SKM-1 (cell line): ENCODE data around the gene TRABD2B.

ENCODE experiments used
- DNase-seq: peaks from one replicate; lab custom pipeline; 2025; ENCODE audit not compliant: unreplicated experiment; lab: John Stamatoyannopoulos, UW

Gene TRABD2B

DNA sequence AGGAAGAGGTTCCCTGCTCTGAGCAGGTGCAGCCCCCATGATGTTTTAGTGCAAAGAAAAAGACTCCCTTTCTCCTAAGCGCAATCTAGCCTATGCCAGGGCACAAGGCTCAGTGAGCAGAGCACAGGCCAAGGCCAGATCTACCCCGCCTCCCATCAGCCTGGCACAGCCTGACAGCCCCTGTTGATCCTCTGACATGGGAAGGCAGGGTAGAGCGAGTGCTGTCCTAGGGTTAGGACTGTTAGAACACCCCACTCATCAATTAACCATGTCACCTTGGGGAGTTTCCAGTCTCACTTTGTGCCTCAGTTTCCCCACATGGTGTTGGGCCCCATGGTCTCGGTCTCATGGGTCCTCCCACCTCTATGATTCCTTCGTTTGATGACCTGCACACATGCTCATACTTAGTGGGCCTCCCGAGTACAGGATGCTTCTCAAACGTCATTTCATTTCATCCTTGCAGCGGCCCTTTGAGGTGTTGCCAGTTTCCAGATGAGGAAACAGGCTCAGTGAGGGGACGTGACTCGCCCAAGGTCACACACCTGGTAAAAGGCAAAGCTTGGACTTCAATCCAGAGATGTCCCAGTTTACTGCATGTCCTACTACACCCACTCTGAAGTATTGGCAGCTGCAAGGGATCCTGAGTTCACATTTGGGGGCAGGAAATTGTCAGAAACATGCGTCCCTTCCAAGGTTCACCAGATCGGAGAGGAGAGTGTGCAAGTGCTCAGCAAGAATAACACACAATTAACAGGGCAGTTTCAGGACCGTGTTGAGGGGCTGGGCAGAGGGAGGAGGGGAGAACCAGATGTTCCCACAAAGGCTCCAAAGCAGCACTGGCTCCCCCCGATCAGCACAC is 213.3 kb downstream of the TRABD2B start:
- no peak for DNase-seq

DNA sequence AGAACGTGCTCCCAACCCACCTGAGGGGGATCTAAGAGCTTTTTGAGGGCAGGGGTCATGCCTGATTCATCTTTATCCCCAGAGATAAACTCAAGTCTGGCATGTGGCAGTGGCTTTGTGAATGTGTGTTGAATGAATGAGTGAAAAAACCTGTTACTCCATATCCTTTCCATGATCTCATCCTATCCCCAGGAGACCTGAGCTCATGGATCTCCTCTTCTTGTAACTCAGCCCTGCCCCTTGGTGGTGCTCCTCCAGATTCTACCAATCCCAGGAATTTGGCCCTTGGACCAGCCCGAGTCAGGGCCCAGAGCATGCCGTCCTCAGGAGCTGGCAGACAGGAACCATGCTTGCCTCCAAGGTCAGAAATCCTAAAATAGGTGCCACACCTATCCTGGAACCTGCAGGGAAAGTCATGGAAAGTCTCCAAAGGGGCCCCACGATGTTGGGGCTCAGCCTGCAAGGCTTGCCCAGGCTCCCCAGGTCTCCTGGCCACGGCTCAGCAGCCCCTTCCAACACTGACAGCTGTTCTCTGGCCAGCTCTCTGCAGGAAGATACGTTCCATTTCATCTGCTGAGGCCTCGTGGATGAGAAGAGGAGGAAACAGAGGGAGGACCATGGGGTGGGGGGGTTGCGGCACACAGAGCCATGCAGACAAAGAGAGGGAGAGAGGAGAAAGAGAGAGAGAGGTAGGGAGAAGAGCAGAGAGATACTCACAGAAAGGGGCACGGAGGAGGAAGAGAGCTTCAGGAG is 214.6 kb downstream of the TRABD2B start:
- no peak for DNase-seq

DNA sequence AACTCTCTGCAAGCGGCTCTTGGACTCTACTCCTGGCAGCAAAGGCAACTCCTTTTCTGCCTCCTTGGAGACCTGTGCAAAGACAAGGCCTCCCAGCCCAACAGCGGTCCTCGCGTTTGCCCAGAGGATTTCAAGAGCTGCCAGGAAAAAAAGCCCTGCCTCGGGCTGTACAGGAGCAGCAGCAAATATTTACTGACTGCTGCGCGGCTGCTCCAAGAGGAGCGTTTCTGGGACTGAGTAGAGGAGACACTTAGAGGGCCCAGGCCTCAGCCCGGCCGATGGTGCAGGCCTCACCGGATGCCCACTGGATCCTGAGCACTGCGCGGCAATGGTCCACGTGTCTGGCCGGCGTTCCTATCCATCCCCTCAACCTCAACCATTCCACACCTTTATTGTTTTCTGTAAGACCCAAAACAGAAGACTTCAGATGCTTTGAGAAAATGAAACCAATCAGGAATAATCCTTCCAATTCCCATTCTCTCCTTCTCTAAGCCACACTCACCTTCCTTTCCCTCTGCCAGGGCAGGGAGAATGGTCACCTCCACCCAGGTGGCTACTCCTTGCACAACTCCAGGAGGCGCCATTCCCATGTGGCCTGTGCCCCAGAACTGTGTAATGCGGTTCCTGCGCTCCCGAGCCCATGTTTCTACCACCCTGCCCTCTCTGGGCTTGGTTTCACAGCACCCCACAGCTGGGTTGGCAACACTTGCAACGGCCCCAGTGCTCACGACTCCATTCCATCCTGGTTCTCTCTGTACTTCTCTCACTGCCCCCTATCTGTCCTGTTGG is 215.8 kb downstream of the TRABD2B start:
- no peak for DNase-seq

DNA sequence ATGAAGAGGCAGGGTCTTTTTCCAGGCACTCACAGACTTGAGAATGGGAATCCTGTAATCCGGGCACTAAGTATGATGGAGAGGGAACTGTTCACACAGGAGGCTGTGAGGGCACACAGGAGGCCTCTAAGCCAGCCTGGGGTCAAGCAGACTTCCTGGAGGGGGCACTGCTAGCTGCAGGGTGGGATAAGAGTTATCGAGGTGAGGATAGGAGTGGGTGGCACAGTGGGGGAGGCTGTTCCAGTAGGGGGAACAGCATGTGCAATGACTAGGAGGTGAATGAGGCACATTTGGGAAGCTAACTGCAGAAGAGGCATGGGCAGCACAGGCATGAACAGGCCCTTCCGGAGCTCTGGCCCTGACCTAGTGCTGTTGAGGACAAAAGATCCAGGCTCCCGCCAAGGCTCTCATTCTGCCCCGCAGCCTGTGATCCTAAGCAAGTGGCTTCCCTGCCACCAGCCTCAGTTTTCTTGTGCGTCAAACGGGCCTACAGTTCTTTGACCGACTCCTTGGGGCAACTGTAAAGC is 216.7 kb downstream of the TRABD2B start:
- DNase-seq, result no peak

DNA sequence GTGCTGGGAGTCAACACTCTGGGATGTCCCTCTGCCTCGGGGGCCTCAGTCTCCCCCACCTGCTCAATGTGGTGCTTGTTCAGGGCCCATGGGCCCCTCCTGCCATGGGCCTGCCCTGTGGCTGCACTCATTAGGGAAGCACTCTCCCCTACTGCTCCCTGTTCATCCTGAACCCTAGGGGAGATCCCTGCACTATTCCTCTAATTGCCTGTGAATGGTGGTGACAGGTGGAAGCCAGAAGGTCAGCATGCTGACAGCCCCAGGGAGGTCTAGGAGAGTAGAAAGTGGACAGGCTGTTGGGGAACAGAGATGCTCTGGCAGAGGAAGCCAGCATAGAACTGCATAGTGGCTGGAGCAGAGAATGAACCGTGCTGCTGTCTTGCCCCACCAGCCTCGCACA is 217.6 kb downstream of the TRABD2B start:
- no peak for DNase-seq

DNA sequence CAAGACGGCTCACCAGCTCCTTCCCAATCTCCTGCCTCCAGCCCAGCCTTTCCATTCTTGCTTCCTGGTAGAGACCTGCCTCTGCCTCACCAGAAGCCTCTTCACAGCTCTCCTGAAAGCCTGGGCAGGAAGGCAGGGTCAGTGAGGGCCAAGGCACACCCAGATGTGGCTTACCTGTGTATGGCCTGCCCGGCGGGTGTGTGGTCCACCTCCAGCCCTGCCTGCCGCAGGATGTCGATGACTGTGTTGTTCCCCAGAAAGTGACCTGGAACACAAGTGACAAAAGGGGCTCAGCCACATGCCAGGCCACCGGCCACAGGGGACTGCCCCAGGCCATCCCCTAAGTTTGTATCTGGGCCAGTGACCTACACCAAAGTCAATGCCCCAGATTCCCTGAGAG is 218.9 kb downstream of the TRABD2B start:
- DNase-seq, result no peak

DNA sequence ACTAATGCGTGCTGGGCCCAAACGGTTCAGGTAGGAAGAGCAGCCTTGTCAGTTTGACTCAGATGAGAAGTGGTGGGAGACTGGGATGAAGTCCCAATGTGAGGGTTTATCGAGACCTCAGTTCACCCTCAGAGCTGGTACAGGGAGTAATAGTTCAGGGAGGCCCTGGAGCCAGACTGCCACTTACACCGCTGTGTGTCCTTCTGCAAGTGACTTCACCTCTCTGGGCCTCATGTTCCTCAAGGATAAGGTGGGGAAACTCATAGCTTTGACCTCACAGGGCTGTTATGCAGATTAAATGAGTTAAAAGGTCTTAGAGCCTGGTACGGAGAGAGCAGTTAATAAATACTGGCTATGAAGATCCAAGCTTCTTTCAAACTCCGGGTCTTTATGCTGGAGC is 219.9 kb downstream of the TRABD2B start:
- no peak for DNase-seq

DNA sequence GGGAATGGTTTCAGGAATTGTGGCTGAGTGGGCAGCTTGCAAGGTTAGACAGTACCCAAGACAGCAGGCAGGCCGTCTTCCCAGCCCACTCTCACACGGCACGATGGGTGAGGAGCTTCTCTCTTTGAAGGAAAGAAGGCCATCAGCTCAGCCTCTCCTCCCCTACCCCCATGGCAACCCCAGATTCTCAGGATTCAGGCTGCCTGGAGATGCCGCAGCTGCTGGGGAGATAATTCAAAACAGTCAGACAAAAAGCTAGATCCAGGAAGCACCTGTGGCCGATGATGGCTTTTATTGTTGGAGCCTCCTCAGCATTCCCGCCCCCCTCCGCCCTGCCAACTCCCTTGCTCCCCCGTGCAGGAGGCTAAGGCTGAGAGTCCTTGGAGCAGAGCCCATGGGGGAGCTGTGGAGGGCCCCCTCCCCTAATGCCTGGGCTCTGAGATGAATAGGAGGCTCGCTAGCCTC is 220.5 kb downstream of the TRABD2B start:
- DNase-seq, result no peak

DNA sequence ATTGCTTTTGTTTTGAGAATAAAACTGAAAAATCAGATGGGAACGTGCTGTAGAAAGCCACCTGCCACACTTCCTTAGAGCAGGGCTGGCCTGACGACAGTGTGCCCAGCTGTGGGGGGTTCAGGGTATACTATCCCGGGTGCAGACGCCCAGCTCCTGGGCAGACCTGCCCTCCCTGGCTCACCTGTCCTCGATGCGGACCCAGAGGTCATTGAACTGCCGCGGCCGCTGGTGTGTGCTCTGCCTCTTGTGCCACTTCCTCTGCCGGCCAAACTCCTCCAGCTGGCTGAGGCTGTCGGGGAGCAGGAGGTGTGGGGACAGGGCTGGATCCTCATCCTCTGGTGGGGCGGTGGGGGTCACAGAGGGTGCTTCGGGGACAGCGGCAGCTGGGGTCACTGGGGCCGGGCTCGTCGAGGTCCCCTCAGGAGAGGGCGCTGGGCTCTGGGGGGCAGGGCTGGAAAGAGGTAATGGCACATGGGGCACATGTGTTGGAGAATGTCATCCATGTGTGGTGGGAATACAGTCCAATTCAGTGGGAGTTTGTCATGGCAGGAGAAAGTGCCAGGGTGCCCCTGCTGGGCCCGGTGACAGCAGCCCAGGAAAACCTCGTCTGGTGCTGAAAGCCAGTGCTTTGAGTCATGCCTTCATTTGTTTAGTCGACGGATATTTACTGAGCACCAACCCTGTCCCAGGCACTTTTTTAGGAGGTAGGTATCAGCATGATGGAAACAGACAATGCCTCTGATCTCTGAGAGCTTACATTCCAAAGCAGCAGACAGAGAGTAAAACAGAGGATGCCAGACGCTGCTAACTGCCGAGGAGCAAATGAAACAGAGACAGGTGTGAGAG is 222.0 kb downstream of the TRABD2B start:
- no peak for DNase-seq

DNA sequence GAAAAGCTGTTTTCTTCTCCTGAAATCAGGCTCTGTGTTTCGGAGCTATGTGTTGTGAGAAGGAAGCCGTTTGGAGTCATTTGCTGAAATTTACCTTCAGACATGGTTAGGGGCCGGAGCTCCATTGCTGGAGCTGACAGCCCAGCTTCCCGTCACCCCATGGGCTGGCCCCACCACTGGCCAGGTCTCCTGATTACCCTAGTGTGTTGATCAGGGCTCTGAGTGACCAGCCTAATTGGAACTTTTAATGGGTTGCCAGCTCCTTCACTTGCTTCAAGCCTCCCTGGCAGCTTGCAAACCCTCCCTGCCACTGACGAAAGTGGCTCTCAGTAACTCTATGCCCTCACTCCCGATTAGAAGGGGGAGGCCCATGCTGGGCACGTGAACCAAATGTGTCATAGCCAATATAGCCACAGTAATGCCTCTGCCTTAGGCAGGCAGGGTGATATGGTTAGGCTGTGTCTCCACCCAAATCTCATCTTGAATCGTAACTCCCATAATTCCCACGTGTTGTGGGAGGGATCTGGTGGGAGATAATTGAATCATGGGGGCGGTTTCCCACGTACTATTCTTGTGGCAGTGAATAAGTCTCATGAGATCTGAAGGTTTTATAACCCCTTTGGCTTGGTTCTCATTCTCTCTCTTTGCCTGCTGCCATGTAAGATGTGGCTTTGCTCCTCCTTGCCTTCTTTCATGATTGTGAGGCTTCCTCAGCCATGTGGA is 224.1 kb downstream of the TRABD2B start:
- no peak for DNase-seq

DNA sequence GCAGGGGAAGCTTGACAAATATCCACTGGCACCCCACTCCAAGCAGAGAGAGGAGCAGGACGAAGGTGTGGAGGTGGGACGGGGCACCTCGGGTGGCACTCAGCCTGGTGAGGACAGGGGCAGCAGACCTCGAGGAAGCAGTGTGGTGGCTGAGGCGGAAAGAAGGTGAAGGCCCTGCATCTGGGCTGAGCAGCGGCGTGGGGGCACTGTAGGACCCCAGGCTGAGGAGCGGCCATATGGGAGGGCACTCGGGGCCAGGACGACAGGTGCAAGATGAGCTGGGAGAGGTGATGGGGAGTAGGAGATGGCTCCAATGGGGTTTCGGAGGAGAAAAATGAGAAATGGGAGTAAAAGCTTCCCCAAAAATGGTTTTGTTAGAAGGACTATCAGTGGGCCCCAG is 224.9 kb downstream of the TRABD2B start:
- DNase-seq, result no peak

DNA sequence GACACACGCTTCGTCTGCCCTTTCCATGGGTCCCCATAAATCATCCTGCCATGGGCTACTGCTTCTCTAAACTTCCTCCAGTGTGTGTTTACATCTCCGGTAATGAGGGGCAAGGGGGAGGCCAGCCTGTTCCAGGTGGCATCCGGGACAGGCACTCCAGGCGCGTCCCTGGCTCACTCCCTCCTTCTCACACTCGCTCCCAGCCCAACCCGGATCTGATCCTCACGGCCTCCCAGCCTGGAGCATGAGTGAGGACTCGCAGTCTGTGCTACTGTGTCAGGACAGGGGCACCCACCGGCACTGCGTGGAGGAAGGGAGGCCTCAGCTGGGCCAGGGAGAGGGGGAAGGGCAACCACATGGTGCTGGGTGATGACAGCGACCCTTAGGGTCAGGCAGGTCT is 225.4 kb downstream of the TRABD2B start:
- no peak for DNase-seq

DNA sequence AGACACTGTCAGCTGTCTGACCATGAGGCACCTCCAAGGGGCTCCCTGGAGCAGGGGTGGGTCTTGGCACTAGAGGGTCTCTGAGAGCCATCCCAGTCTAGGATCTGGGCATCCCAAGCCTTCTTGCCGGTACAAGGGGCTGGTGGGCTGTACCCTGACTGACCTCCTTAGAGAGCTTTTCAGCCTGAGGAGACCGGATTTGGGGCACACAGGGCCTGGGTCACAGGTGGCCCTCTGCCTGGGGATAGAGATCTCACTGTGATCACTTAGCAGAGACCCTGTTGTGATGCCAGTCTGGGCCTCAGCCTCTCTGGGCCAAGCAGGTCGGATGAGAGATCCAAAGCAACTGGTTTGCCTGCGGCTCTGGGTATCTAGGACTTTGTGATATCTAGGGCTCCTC is 227.2 kb downstream of the TRABD2B start:
- DNase-seq, result no peak

DNA sequence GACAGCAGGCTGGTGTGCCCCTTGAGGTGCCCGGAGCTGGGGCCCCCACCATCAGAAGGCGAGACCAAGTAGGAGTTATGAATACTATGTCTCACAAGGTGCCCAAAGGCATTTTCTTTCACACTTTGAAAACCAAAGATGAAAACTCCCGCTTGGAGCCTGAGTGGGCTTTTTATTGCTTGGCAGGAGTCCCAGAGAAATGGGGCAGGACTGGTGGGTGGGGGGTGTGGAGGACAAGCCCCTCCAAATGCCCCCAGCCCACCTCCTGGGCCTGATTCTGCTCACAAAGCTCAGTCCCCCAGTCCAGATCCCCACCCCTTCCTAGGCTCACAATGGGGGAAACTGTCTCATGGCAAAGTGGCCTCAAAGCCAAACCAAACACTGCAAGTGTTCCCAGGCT is 227.9 kb downstream of the TRABD2B start:
- no peak for DNase-seq

DNA sequence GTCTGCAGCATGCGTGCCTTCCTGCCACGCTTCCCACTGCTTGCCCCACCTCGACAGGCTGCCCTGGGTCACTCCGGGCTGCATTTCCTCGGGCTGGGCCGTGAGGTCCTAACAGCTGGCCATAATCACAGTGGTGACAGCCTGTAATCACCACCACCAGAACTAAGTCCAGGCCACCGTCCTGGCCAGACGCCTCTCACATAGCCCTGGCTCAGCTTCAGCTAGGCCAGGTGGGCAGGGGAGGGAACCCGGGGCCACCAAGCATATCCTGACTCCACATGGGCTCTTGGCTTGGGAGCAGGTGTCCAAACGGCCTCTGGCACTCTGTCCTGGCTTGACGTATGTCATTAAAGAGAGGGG is 229.5 kb downstream of the TRABD2B start:
- DNase-seq, result no peak

DNA sequence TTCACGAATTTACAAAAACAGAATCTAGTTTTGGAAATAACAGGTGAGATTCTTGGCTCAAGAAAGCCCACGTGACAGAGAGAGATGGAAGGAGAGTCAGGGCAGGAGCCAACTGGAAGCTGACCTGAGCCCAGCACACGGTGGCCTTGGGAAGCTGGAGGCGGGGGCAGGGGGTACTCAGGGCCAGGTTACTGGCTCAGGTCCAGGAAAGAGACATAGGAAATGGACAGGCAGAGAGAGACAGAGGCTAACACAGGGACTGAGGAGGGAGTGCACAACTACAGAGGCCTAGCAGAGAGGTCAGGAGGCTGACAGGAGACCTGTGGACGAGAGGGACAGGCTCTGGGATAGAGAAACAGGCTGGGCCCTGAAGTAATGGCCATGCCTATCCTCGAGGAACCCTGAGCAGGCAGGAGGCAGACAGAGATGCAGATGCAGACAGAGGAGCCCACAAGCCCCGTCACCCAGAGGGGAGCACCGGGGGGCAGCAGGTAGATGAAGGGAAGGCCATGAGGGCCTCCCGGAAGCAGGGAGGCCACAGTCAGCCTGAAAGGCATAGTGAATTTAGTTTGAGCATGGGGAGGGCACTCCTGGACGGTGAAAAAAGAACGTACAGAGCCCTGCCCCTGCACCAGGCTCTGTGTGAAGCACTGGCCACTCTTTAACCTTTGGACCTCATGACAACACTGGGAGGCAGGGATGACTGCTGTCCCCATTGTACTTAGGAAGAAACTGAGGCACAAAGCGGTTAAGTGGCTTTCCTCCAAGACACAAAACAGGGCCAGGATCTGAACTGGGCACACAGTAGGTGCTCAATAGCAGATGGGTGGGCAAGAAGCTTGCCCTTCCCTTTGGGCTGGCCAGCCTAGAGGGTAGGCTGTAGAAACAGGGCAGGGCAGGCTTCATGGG is 230.1 kb downstream of the TRABD2B start:
- no peak for DNase-seq

DNA sequence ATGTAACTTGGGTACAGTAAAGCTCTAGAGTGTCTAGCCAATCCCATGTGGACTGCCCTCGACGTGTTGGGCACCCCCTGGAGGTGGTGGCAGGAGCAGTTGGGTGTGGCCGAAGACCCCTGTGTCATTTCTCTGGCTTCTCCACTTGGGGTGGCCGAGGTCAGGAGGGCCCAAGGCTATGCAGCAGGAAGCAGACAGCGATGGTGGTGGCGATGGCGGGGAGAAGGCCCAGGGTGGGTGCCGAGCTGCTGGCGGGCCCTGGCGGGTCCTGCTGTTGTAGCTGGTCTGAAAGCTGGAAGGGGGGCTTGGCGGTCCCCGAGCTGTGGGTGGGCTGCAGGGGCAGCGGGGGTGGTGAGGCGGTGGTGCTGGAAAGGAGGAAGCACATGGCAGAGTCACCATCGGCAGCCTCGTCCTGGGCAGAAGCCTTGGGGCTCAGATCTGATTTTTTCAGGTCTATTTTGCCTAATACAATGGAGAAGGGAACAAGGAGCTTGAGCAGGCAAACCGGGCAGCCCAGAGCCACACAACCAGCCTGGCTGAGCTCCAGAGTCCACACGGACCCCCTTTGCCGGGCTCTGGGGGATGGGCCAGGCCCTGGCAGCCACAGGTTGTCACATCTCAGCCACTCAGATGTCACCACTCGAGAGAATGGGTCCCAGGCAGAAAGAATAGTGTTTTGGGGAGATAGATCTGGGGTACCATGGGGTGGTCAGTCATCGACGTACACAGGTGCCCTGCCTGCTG is 231.3 kb downstream of the TRABD2B start:
- no peak for DNase-seq

DNA sequence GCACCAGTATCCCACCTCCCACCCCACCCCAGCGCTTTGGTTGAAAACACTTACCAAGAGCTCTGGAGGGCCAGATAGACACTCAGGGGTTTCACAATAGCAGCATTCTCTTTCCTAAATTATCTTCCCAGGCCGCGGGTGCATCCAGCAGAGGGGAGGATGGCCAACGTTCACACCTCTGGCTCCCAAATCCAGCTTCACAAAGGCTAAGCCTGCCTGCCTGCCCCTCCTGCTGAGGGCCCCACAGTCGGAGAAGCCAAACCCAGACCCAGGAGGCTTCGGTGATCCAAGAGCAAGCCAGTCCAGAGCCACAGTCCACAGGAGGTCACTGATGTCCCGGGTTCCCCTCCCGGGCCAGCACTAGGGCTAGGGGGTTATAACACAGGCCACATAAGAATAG is 231.9 kb downstream of the TRABD2B start:
- DNase-seq, result no peak
